Measurements from ENCODE around the gene ARHGAP19.

DNA sequence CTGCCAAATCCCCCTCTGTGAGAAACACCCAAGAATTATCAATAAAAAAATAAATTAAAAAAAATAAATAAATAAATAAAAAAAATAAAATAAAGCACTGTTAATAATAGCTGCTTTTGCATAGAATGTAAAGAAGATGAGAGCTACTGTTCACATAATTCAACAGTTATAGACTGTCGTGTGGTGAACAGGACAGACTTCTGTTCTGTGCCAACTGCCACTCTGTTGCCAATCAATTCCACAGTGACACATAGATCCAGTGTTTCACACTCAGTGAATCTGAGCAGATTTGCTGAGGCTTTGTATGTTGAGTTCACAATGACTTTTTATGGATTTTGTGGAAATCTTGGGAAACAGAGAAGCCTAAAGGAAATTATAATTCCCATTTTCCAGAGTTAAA, 14.9 kb downstream of the ARHGAP19 start:
- TF ChIP-seq CTCF (conservative IDR thresholded peaks at IDR 0.05 in 1 of 2, IDR thresholded peaks at IDR 0.05 in 1 of 2; ENCODE audit: low read depth in 1 of 2, low read length in 2 of 2) (no peak), EZH2 (IDR thresholded peaks at IDR 0.05; ENCODE audit: low read length, missing control alignments) (no peak)
